ENCODE measurements around the gene BCAS3. TPM values are rescaled to one million over a fixed set of nuclear protein-coding genes. Genes with fewer than 3 reads are reported as not detected.

The BCAS3 gene
- total RNA-seq, 2 experiments from 2014 or later: 5.1 to 6.9 TPM

- Mint-ChIP-seq H3K36me3 (ENCODE audit: low read depth) (no peaks in the 10 kb centered on the region), H3K27ac (no peak overlapping the region), H3K27me3 (no peaks in the 10 kb centered on the region), H3K4me1 (ENCODE audit: low read depth) (no peaks in the 10 kb centered on the region), H3K4me3 (no peak overlapping the region), H3K9me3 (no peaks in the 10 kb centered on the region)
- intact Hi-C loops (cut with micrococcal nuclease): no loop called here
- no peak for TF ChIP-seq CTCF (IDR thresholded peaks at IDR 0.05)
- POLR2A ChIA-PET: no interaction called here
- CTCF ChIA-PET: interaction anchor here (1.3 kb wide), 1 partner anchor 17 kb away, joined by 3 read pairs; no protein-coding TSS in a partner anchor
- no peak for DNase-seq
- ATAC-seq: no peak
Measured at GRCh38 chr17:61316633-61317032, 639.0 kb downstream of the BCAS3 start.

- no peak for DNase-seq
- intact Hi-C loops (cut with micrococcal nuclease): no loop called here
- Mint-ChIP-seq H3K9me3 (no peaks in the 10 kb centered on the region), H3K36me3 (ENCODE audit: low read depth) (no peaks in the 10 kb centered on the region), H3K27ac (no peak overlapping the region), H3K4me3 (no peak overlapping the region), H3K4me1 (ENCODE audit: low read depth) (no peaks in the 10 kb centered on the region), H3K27me3 (no peaks in the 10 kb centered on the region)
- TF ChIP-seq CTCF (IDR thresholded peaks at IDR 0.05): no peak
- no peak for ATAC-seq
- ChIA-PET CTCF (interaction anchor here (1.3 kb wide), 1 partner anchor 16 kb away, joined by 3 read pairs; no protein-coding TSS in a partner anchor), POLR2A (no interaction called here)
Measured at GRCh38 chr17:61317779-61318178, 640.1 kb downstream of the BCAS3 start.

- POLR2A ChIA-PET: no interaction called here
- DNase-seq (no peak), ATAC-seq (no peak)
- Mint-ChIP-seq H3K9me3 (no peaks in the 10 kb centered on the region), H3K27me3 (no peaks in the 10 kb centered on the region), H3K4me1 (ENCODE audit: low read depth) (no peaks in the 10 kb centered on the region), H3K36me3 (ENCODE audit: low read depth) (no peaks in the 10 kb centered on the region), H3K27ac (no peak overlapping the region), H3K4me3 (no peak overlapping the region)
- no peak for TF ChIP-seq CTCF (IDR thresholded peaks at IDR 0.05)
- intact Hi-C loops (cut with micrococcal nuclease): no loop called here
- CTCF ChIA-PET: no interaction called here
Measured at GRCh38 chr17:61318684-61319098, 641.0 kb downstream of the BCAS3 start.

- POLR2A ChIA-PET: no interaction called here
- ATAC-seq: no peak
- H3K9me3 Mint-ChIP-seq: no peaks in the 10 kb centered on the region
Measured at GRCh38 chr17:61321344-61321743, 643.7 kb downstream of the BCAS3 start.

More at GRCh38 chr17:61321344-61321743, 643.7 kb downstream of the BCAS3 start:
- intact Hi-C loops (cut with micrococcal nuclease): no loop called here
- Mint-ChIP-seq H3K4me3 (no peak overlapping the region), H3K4me1 (ENCODE audit: low read depth) (no peaks in the 10 kb centered on the region), H3K27ac (no peak overlapping the region), H3K36me3 (ENCODE audit: low read depth) (no peaks in the 10 kb centered on the region), H3K27me3 (no peaks in the 10 kb centered on the region)
- CTCF ChIA-PET: interaction anchor here (0.8 to 1.1 kb wide), 2 partner anchors 25 to 38 kb away, joined by 3 read pairs; no protein-coding TSS in a partner anchor
- no peak for DNase-seq
- no peak for TF ChIP-seq CTCF (IDR thresholded peaks at IDR 0.05)

All from activated CD8-positive, alpha-beta T cell treated with anti-CD3 and anti-CD28 coated beads for 36 hours (primary cell).